ENCODE measurements around the gene MTMR11. TPM values are rescaled to one million over a fixed set of nuclear protein-coding genes. Genes with fewer than 3 reads are reported as not detected.
A peak's percentile ranks its signal among the peaks of the same experiment; 100 is the strongest.

MTMR11 gene
- total and polyA plus RNA-seq, 2 experiments from 2014 or later: 2.4 to 3.6 TPM

DNA sequence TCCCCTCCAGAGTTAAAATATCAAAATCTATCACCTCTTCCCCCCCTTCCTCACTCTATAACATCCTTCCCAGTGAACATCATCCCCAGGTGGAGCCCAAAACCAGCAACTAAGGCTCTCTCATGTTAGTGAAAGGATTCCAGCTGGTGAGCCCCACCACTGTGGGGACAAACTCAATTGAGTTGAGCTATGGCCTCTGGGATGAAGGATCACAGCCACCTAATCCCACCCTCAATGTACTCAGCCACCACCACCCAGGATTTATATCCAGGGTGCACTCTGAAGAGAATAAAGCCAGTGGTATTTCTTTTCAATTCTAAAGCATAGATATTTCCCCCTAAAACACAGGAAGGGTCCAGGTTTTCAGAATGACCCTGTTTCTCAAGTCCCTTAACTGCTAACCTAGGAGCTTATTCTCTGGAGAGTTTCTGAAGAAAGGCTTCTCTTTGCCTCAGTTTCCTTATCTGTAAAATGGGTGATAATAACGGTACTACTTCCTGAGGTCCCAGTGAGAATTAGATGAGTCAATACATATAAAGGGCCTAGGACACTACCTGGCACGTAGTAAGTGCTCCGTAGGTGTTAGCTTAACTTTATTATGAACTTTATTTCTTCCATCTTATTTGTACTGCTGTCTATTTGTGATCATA, 53.0 kb downstream of the MTMR11 start:
- H3K4me3 ChIP-seq: peak overlapping the region; percentile 87; the same call in 1 of the 2 replicates
- no peaks in the 10 kb centered on the region for H3K27me3 ChIP-seq (ENCODE audit: insufficient read depth)
- H3K27ac Mint-ChIP-seq: no peak overlapping the region
- DNase-seq (ENCODE audit: low spot score): no peak
- ATAC-seq: no peak
- 0 out of 2 replicates have a peak, but pooled peaks cover 7% of the 10 kb centered on the region for H3K79me2 ChIP-seq (replicated peaks; ENCODE audit: insufficient read depth)
- no peaks in the 10 kb centered on the region for H4K20me1 ChIP-seq (replicated peaks; ENCODE audit: insufficient read depth)
- peak overlapping the region; percentile 80; the same call in 1 of the 2 replicates for H3K4me2 ChIP-seq
- peaks cover 3% of the 10 kb centered on the region; the same call in 1 of the 2 replicates for H3K4me1 ChIP-seq (ENCODE audit: insufficient read depth)
- H3K27me3 Mint-ChIP-seq (ENCODE audit: insufficient read depth, low read depth, poor library complexity): no peaks in the 10 kb centered on the region
- no peaks in the 10 kb centered on the region for H3K36me3 Mint-ChIP-seq (ENCODE audit: low read depth)
- no peaks in the 10 kb centered on the region for H3K9me3 Mint-ChIP-seq
- peak overlapping the region; percentile 39; the same call in 1 of the 3 replicates for H3K4me3 Mint-ChIP-seq
- H3K27ac ChIP-seq (ENCODE audit: low read depth): no peak overlapping the region
- H3F3A ChIP-seq (replicated peaks; ENCODE audit: low read depth): peaks cover 8% of the 10 kb centered on the region; the same call in 1 of the 2 replicates
- 0 out of 3 replicates have a peak, but pooled peaks cover 3% of the 10 kb centered on the region for H3K4me1 Mint-ChIP-seq
- H3K9me2 ChIP-seq (ENCODE audit: insufficient read depth): no peaks in the 10 kb centered on the region
- H2AFZ ChIP-seq: no peak overlapping the region
- TF ChIP-seq EZH2phosphoT487 (IDR thresholded peaks at IDR 0.05; ENCODE audit: unreplicated experiment) (no peak), STAT1 (IDR thresholded peaks at IDR 0.05; ENCODE audit: unreplicated experiment) (no peak), ZNF331 (CRISPR knock-in tag; IDR thresholded peaks at IDR 0.05; ENCODE audit: low read depth) (no peak), EZH2 (IDR thresholded peaks at IDR 0.05; ENCODE audit: low read depth, unreplicated experiment) (no peak), POLR2AphosphoS5 (IDR thresholded peaks at IDR 0.05; ENCODE audit: low read depth) (no peak), ZNF114 (CRISPR knock-in tag; IDR thresholded peaks at IDR 0.05) (no peak), JUNB (IDR thresholded peaks at IDR 0.05; ENCODE audit: unreplicated experiment) (no peak), NANOG (IDR thresholded peaks at IDR 0.05; ENCODE audit: borderline replicate concordance) (no peak), CREB1 (CRISPR knock-in tag; IDR thresholded peaks at IDR 0.05; ENCODE audit: low read depth) (no peak)
- TF ChIP-seq, protein P1, sequence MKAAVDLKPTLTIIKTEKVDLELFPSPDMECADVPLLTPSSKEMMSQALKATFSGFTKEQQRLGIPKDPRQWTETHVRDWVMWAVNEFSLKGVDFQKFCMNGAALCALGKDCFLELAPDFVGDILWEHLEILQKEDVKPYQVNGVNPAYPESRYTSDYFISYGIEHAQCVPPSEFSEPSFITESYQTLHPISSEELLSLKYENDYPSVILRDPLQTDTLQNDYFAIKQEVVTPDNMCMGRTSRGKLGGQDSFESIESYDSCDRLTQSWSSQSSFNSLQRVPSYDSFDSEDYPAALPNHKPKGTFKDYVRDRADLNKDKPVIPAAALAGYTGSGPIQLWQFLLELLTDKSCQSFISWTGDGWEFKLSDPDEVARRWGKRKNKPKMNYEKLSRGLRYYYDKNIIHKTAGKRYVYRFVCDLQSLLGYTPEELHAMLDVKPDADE (IDR thresholded peaks at IDR 0.05): no peak
- TF ChIP-seq, protein P2, sequence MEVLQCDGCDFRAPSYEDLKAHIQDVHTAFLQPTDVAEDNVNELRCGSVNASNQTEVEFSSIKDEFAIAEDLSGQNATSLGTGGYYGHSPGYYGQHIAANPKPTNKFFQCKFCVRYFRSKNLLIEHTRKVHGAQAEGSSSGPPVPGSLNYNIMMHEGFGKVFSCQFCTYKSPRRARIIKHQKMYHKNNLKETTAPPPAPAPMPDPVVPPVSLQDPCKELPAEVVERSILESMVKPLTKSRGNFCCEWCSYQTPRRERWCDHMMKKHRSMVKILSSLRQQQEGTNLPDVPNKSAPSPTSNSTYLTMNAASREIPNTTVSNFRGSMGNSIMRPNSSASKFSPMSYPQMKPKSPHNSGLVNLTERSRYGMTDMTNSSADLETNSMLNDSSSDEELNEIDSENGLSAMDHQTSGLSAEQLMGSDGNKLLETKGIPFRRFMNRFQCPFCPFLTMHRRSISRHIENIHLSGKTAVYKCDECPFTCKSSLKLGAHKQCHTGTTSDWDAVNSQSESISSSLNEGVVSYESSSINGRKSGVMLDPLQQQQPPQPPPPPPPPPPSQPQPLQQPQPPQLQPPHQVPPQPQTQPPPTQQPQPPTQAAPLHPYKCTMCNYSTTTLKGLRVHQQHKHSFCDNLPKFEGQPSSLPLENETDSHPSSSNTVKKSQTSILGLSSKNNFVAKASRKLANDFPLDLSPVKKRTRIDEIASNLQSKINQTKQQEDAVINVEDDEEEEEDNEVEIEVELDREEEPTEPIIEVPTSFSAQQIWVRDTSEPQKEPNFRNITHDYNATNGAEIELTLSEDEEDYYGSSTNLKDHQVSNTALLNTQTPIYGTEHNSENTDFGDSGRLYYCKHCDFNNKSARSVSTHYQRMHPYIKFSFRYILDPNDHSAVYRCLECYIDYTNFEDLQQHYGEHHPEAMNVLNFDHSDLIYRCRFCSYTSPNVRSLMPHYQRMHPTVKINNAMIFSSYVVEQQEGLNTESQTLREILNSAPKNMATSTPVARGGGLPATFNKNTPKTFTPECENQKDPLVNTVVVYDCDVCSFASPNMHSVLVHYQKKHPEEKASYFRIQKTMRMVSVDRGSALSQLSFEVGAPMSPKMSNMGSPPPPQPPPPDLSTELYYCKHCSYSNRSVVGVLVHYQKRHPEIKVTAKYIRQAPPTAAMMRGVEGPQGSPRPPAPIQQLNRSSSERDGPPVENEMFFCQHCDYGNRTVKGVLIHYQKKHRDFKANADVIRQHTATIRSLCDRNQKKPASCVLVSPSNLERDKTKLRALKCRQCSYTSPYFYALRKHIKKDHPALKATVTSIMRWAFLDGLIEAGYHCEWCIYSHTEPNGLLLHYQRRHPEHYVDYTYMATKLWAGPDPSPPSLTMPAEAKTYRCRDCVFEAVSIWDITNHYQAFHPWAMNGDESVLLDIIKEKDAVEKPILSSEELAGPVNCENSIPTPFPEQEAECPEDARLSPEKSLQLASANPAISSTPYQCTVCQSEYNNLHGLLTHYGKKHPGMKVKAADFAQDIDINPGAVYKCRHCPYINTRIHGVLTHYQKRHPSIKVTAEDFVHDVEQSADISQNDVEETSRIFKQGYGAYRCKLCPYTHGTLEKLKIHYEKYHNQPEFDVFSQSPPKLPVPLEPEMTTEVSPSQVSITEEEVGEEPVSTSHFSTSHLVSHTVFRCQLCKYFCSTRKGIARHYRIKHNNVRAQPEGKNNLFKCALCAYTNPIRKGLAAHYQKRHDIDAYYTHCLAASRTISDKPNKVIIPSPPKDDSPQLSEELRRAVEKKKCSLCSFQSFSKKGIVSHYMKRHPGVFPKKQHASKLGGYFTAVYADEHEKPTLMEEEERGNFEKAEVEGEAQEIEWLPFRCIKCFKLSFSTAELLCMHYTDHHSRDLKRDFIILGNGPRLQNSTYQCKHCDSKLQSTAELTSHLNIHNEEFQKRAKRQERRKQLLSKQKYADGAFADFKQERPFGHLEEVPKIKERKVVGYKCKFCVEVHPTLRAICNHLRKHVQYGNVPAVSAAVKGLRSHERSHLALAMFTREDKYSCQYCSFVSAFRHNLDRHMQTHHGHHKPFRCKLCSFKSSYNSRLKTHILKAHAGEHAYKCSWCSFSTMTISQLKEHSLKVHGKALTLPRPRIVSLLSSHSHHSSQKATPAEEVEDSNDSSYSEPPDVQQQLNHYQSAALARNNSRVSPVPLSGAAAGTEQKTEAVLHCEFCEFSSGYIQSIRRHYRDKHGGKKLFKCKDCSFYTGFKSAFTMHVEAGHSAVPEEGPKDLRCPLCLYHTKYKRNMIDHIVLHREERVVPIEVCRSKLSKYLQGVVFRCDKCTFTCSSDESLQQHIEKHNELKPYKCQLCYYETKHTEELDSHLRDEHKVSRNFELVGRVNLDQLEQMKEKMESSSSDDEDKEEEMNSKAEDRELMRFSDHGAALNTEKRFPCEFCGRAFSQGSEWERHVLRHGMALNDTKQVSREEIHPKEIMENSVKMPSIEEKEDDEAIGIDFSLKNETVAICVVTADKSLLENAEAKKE (CRISPR knock-in tag; IDR thresholded peaks at IDR 0.05): no peak
- TF ChIP-seq, protein P3, sequence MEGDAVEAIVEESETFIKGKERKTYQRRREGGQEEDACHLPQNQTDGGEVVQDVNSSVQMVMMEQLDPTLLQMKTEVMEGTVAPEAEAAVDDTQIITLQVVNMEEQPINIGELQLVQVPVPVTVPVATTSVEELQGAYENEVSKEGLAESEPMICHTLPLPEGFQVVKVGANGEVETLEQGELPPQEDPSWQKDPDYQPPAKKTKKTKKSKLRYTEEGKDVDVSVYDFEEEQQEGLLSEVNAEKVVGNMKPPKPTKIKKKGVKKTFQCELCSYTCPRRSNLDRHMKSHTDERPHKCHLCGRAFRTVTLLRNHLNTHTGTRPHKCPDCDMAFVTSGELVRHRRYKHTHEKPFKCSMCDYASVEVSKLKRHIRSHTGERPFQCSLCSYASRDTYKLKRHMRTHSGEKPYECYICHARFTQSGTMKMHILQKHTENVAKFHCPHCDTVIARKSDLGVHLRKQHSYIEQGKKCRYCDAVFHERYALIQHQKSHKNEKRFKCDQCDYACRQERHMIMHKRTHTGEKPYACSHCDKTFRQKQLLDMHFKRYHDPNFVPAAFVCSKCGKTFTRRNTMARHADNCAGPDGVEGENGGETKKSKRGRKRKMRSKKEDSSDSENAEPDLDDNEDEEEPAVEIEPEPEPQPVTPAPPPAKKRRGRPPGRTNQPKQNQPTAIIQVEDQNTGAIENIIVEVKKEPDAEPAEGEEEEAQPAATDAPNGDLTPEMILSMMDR (conservative IDR thresholded peaks at IDR 0.05; ENCODE audit: low read depth in 2 of 2): no peak
- TF ChIP-seq, protein P4, sequence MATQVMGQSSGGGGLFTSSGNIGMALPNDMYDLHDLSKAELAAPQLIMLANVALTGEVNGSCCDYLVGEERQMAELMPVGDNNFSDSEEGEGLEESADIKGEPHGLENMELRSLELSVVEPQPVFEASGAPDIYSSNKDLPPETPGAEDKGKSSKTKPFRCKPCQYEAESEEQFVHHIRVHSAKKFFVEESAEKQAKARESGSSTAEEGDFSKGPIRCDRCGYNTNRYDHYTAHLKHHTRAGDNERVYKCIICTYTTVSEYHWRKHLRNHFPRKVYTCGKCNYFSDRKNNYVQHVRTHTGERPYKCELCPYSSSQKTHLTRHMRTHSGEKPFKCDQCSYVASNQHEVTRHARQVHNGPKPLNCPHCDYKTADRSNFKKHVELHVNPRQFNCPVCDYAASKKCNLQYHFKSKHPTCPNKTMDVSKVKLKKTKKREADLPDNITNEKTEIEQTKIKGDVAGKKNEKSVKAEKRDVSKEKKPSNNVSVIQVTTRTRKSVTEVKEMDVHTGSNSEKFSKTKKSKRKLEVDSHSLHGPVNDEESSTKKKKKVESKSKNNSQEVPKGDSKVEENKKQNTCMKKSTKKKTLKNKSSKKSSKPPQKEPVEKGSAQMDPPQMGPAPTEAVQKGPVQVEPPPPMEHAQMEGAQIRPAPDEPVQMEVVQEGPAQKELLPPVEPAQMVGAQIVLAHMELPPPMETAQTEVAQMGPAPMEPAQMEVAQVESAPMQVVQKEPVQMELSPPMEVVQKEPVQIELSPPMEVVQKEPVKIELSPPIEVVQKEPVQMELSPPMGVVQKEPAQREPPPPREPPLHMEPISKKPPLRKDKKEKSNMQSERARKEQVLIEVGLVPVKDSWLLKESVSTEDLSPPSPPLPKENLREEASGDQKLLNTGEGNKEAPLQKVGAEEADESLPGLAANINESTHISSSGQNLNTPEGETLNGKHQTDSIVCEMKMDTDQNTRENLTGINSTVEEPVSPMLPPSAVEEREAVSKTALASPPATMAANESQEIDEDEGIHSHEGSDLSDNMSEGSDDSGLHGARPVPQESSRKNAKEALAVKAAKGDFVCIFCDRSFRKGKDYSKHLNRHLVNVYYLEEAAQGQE (IDR thresholded peaks at IDR 0.05; ENCODE audit: unreplicated experiment): no peak
- H3K36me3 ChIP-seq (ENCODE audit: insufficient read depth): no peaks in the 10 kb centered on the region

Measured in GM23338 (cell line).